GM21717 (cell line): ENCODE measurements around the gene ASPN.
"Not testable (repeated sequence)": the region's sequence is repeated elsewhere in the genome, so short reads cannot be mapped to it uniquely, and the experiment has no call there.

Source experiments
- ATAC-seq: cut with Tn5 transposase; IDR thresholded peaks from one replicate; pipeline ENCODE4 v1.9.1; 2021; ENCODE audit warnings: mild to moderate bottlenecking, moderate library complexity; ENCODE audit not compliant: unreplicated experiment

The ASPN gene

DNA sequence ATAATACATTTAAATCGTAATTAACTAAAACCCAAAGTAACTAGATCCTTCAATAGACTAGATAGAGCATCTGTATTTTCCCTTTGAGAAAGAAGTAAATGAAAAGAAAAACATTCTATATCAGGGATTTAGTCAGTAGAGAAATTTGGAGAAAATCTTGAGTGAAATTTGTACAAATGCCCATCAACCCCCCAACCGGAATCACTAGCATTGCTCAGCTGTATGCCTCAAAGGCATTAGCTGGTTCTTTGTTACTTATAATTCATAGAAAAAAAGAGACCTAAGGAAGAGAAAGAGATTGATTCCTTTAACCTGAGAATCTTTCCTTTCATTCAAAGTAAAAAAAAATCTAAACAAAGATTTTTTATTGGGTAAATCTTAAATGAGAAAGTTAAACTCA, 58.7 kb downstream of the ASPN start:
- ATAC-seq: no peak

DNA sequence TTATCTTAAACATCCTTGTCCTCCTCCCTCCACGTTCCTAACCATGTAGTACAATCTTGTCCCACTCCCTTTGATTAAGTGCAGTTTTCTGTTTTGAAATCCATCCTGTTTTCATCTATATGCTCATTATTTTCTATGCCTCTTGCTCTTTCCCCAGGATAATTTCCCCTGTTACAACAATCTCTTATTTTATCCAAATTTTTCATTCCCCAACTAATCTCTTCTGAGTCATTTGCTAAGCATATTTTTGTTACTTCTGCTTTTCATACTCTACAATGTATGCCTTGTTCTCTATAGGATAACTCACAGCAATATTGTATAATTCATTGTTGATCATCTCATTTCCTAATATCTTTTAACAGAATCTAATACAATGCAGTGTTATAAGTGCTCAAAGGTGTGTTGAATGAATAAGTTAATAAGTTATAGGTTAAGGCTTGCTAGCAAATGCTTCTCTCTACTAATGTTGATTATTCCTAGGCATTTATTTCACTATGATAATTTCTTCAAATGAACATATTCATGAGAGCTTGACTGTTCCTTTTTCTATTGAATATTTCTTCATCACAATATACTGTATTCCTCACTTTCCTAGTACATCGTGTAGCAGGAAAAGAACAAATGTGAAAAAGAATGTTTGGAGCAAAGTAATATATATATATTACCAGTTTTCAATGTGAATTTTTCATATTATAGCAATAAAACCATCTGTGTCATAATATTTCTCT, 59.5 kb downstream of the ASPN start:
- no peak for ATAC-seq

DNA sequence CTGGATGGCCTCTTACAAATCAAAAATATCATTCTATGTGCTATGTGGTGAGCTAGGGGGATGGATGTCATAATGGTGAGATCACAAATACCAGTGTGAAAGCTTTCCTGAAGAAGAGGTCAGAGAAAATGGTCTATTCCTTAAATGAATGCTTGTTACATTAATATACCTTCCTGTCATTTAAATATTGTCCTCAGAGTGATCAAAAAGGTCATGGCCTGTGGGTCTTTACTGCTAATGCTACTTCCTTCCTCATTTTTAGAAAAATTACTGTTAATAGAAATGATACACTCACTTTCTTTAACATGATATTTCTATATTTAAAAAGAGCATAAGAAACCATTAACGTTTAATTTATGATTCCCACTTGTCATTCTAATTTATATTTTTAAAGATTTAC, 67.7 kb downstream of the ASPN start:
- no peak for ATAC-seq

DNA sequence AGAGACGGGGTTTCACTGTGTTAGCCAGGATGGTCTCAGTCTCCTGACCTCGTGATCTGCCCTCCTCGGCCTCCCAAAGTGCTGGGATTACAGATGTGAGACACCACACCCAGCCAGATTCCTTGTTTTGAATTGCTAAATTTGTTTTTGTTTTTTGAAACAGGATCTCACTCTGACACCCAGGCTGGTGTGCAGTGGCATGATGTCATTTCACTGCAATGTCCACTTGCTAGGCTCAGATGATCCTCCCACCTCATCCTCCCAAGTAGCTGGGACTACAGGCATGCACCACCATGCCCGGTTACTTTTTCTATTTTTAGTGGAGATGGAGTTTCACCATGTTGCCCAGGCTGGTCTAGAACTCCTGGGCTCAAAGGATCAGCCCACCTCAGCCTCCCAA, 71.1 kb downstream of the ASPN start:
- not testable (repeated sequence) for ATAC-seq

DNA sequence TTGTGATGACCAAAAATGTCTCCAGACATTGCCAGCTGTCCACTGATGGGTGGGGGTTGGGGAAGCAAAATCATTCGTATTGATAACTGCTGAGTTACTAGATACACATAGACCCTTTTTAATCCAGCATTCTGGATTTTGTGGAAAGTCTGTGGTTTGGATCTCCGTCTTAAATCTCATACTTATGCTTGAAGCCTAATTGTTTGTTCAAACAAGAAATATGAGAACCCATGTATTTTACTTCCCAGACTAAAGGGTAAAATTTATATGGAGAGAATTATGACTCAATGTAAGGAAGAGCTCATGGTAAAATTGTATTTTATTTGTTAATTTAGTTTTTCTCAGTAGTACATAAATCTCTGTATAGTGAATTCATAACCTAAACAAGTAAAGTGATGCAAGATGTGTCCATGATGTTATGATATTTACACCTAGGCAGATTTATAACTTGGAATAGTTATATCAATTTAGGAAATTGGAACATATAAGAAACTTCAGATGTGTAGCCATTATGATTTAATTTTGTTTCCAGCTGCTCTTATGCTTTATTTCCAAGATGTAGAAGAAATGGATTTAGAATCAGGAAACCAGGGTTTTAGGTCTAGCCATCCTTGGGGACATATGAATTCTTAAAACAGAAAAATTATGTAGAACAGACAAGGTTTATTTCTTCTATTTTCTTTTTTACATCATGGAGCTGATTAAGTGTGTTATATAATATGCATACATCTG, 73.4 kb downstream of the ASPN start:
- ATAC-seq: no peak

DNA sequence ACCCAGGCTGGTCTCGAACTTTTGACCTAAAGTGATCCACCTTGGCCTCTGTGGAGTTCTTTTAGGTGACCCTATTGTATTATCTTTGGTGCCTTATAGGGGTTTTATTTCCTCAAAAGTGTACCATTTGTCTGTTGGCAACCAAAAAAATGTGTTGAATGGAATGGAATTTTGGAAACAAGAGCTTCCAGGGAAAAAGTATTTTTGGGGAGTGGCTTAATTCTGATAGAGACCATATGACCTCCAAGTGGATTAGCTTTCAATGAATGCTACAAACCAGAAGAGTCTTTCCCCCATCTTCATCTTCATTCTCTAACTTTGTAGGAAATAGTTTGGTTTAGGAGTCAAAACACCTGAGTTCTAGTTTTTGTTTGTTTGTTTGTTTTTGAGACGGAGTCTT, 74.5 kb downstream of the ASPN start:
- no peak for ATAC-seq

DNA sequence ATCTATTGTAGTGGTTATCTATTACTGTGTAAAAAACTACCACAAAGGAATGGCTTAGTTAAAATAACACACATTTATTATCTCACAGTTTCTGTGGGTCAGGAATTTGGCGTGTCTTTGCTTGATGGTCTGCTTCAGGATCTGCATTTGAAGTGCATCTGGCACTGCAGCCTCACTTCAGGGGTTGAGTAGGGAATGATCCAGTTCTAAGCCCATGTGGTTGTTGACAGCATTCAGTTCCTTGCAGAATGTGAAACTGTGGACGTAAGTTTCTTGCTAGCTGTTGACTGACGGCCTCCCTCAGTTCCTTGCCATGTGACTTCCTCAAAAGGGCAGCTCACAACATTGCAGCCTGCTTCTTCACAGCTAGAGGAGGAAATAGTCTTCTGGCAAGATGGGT, 75.8 kb downstream of the ASPN start:
- ATAC-seq: peak; percentile 79
